OCI-LY1 (cell line): Measurements from ENCODE around the gene BTNL2.

Experiments
- H2AFZ ChIP-seq: fragments of 200-600 bp; sonication (generic), shearing (Covaris generic); 2 replicates; pipeline ENCODE4 v1.6.0; 2014; ENCODE audit warnings: antibody characterized with exemption, mild to moderate bottlenecking, low read length
- H3F3A ChIP-seq: fragments of 200-600 bp; sonication (generic), shearing (Covaris generic); 2 replicates; pipeline ENCODE4 v1.6.0; 2014; ENCODE audit warnings: mild to moderate bottlenecking, antibody characterized with exemption, low read length, moderate library complexity; ENCODE audit not compliant: insufficient read depth
- H3K27ac ChIP-seq: fragments of 200-600 bp; sonication (generic); 2 replicates; pipeline ENCODE4 v1.5.1; 2014; ENCODE audit warnings: low read length, mixed run types, mild to moderate bottlenecking, low read depth; ENCODE audit not compliant: poor library complexity, severe bottlenecking
- H3K27me3 ChIP-seq: fragments of 200-600 bp; sonication (generic); 2 replicates; pipeline ENCODE4 v1.6.0; 2014; ENCODE audit warnings: antibody characterized with exemption, mild to moderate bottlenecking, low read length, moderate library complexity; ENCODE audit not compliant: insufficient read depth
- H3K36me3 ChIP-seq: fragments of 200-600 bp; sonication (generic); 2 replicates; pipeline ENCODE4 v1.6.1; 2014; ENCODE audit warnings: mild to moderate bottlenecking, antibody characterized with exemption, low read length, moderate library complexity, mixed read lengths; ENCODE audit not compliant: insufficient read depth
- H3K4me1 ChIP-seq: fragments of 200-600 bp; sonication (generic); 2 replicates; pipeline ENCODE4 v1.5.1; 2014; ENCODE audit warnings: mild to moderate bottlenecking, low read length, moderate library complexity; ENCODE audit not compliant: insufficient read depth, severe bottlenecking
- H3K4me2 ChIP-seq: fragments of 200-600 bp; sonication (generic), shearing (Covaris generic); 2 replicates; pipeline ENCODE4 v1.6.1; 2014; ENCODE audit warnings: low read length
- H3K4me3 ChIP-seq: fragments of 200-600 bp; sonication (generic); 2 replicates; pipeline ENCODE4 v1.5.1; 2014; ENCODE audit warnings: low read length, low read depth, mild to moderate bottlenecking, mixed read lengths; ENCODE audit not compliant: poor library complexity, severe bottlenecking
- H3K79me2 ChIP-seq: fragments of 200-600 bp; shearing (Covaris generic); 2 replicates; pipeline ENCODE4 v1.6.1; 2016; ENCODE audit warnings: mixed run types, low read length, mixed read lengths; ENCODE audit not compliant: insufficient read depth
- H3K9ac ChIP-seq: fragments of 200-600 bp; sonication (generic), shearing (Covaris generic); 2 replicates; pipeline ENCODE4 v1.6.1; 2014; ENCODE audit warnings: mild to moderate bottlenecking, low read length, mixed read lengths
- H3K9me2 ChIP-seq: fragments of 200-600 bp; sonication (generic), shearing (Covaris generic); 2 replicates; pipeline ENCODE4 v1.6.1; 2014; ENCODE audit warnings: low read depth, mild to moderate bottlenecking, low read length, mixed read lengths
- H3K9me3 ChIP-seq: fragments of 200-600 bp; shearing (Covaris generic); 2 replicates; pipeline ENCODE4 v1.6.1; 2014; ENCODE audit warnings: low read length, mixed read lengths
- H4K20me1 ChIP-seq: fragments of 200-600 bp; sonication (generic), shearing (Covaris generic); 2 replicates; pipeline ENCODE4 v1.6.0; 2016; ENCODE audit warnings: mild to moderate bottlenecking, low read length; ENCODE audit not compliant: insufficient read depth
- EZH2 ChIP-seq: fragments of 200-600 bp; sonication (generic), shearing (Covaris generic); IDR thresholded peaks from 2 replicates; pipeline ENCODE4 v1.8.0; 2017; ENCODE audit warnings: borderline replicate concordance, mixed run types, mild to moderate bottlenecking, antibody characterized with exemption, low read length, moderate library complexity, mixed read lengths
- TF ChIP-seq, protein P1 (sequence below): fragments of 200-600 bp; sonication (generic), shearing (Covaris generic); IDR thresholded peaks from 2 replicates; pipeline ENCODE4 v1.5.1; 2017; ENCODE audit warnings: mild to moderate bottlenecking, antibody characterized with exemption, low read length, moderate library complexity, mixed read lengths

BTNL2 gene

DNA sequence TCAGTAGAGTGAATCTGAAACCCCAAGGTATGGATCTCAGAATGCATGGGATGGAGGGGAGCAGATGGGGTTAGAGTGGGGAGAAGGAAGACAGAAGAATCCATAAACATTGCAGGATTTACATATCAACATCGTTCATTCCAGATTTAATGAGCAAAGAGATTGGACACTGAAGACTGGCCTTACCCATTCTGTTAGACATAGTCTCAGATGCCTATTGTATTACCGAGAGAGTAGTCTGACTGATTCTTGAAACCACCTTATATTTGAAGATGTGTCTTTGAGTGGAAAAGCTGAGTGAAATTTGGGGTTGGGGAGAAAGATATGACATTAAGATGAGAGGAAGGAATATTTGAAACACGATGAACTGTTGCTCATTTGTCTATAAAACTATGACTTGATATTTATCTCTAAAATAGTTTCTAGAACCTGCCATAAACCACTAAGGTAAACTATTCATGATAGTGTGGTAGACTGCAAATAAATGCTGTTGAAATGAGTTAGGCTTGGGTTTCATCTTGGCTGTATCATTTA lies 38.4 kb upstream of the BTNL2 start:
- H2AFZ ChIP-seq, result no peak overlapping the region
- no peaks in the 10 kb centered on the region for H3K9me2 ChIP-seq
- no peak for TF ChIP-seq EZH2
- no peak overlapping the region for H3K4me3 ChIP-seq
- no peak overlapping the region for H3K9ac ChIP-seq
- H4K20me1 ChIP-seq, result no peaks in the 10 kb centered on the region
- no peaks in the 10 kb centered on the region for H3K9me3 ChIP-seq
- H3F3A ChIP-seq, result no peaks in the 10 kb centered on the region
- no peak overlapping the region for H3K27ac ChIP-seq
- H3K79me2 ChIP-seq, result no peaks in the 10 kb centered on the region
- no peaks in the 10 kb centered on the region for H3K36me3 ChIP-seq
- no peak overlapping the region for H3K4me2 ChIP-seq
- H3K4me1 ChIP-seq, result no peaks in the 10 kb centered on the region
- peaks cover 8% of the 10 kb centered on the region; the same call in 1 of the 2 replicates for H3K27me3 ChIP-seq

DNA sequence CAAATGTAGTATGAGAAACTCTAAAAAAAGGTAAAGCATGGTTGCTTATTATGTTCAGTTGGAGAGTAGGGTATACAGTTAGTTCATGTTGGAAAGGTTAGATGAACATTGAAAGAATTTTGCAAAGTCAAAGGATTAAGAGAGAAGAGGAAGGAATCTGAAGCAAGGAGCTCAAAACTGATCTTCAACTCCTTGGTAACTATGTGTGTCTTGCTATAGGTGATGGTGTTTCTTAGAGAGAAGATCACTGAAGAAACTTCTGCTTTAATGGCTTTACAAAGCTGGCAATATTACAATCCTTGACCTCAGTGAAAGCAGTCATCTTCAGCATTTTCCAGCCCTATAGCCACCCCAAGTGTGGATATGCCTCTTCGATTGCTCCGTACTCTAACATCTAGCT lies 37.5 kb upstream of the BTNL2 start:
- Histone ChIP-seq H3K9me2 (no peaks in the 10 kb centered on the region), H3K27me3 (peaks cover 8% of the 10 kb centered on the region; the same call in 1 of the 2 replicates), H3K9me3 (no peaks in the 10 kb centered on the region; the same call in 1 of the 2 replicates), H2AFZ (no peak overlapping the region), H3K4me1 (no peaks in the 10 kb centered on the region), H3K4me2 (no peak overlapping the region), H4K20me1 (no peaks in the 10 kb centered on the region), H3K9ac (no peak overlapping the region), H3F3A (no peaks in the 10 kb centered on the region), H3K27ac (no peak overlapping the region), H3K36me3 (no peaks in the 10 kb centered on the region), H3K4me3 (no peak overlapping the region), H3K79me2 (no peaks in the 10 kb centered on the region)
- TF ChIP-seq, protein P1, sequence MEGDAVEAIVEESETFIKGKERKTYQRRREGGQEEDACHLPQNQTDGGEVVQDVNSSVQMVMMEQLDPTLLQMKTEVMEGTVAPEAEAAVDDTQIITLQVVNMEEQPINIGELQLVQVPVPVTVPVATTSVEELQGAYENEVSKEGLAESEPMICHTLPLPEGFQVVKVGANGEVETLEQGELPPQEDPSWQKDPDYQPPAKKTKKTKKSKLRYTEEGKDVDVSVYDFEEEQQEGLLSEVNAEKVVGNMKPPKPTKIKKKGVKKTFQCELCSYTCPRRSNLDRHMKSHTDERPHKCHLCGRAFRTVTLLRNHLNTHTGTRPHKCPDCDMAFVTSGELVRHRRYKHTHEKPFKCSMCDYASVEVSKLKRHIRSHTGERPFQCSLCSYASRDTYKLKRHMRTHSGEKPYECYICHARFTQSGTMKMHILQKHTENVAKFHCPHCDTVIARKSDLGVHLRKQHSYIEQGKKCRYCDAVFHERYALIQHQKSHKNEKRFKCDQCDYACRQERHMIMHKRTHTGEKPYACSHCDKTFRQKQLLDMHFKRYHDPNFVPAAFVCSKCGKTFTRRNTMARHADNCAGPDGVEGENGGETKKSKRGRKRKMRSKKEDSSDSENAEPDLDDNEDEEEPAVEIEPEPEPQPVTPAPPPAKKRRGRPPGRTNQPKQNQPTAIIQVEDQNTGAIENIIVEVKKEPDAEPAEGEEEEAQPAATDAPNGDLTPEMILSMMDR, result no peak
- TF ChIP-seq EZH2, result no peak

DNA sequence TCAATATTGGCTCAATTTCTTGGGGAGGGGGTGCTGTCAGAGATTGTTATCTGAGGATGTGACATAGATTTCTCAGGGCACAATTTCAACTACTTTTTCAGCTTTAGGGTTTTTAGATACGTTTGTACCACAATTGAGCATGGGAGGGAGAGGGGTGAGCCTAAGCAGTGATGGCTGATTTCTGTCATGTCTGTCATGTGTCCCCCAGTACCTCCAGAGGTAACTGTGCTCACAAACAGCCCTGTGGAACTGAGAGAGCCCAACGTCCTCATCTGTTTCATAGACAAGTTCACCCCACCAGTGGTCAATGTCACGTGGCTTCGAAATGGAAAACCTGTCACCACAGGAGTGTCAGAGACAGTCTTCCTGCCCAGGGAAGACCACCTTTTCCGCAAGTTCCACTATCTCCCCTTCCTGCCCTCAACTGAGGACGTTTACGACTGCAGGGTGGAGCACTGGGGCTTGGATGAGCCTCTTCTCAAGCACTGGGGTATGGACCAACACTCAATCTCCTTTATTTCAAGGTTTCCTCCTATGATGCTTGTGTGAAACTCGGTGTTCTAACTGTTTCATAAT lies 36.1 kb upstream of the BTNL2 start:
- Histone ChIP-seq H3K4me2 (no peak overlapping the region), H3K36me3 (no peaks in the 10 kb centered on the region)

More for the DNA sequence above, 36.1 kb upstream of the BTNL2 start:
- Histone ChIP-seq H3K79me2 (no peaks in the 10 kb centered on the region), H3K4me1 (no peaks in the 10 kb centered on the region), H2AFZ (no peak overlapping the region), H4K20me1 (no peaks in the 10 kb centered on the region), H3K27ac (no peak overlapping the region), H3F3A (no peaks in the 10 kb centered on the region), H3K9me3 (no peaks in the 10 kb centered on the region; the same call in 1 of the 2 replicates), H3K9ac (no peak overlapping the region), H3K9me2 (no peaks in the 10 kb centered on the region), H3K27me3 (peaks cover 8% of the 10 kb centered on the region; the same call in 1 of the 2 replicates), H3K4me3 (no peak overlapping the region)
- TF ChIP-seq EZH2, result no peak
- TF ChIP-seq, protein P1, result no peak
